ENCODE results near the gene GLP2R.
"Not testable (repeated sequence)": the region's sequence is repeated elsewhere in the genome, so short reads cannot be mapped to it uniquely, and the experiment has no call there.

The GLP2R gene

GRCh38 chr17:9825641-9826150, at the start of gene GLP2R:
TSS of gene GLP2R (plus strand) at chr17:9825924. CDS start at chr17:9826064, 140 bp downstream.
- no peak for FAIRE-seq

GRCh38 chr17:9776911-9777310, 48.8 kb upstream of the GLP2R start:
- no peak for FAIRE-seq

DNA sequence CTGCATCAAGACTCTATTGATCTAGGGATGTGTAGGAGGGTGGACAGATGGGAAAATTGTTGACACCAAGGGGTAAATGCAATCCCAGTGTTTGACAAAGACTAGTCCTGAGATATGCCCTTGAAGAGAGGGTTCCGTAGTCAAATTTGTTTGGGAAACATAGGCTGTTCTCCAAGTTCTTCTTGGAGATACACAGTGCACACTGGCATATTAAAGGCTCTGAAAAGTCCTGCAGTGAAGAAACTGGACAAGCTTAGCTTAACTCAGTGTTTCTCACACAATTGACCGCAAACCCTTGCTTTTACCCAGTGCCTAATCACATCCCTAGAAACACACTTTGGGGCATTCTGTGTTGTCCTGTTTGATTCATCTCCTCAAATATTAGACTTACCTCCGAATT, 45.2 kb upstream of the GLP2R start:
- no peak for FAIRE-seq

GRCh38 chr17:9783050-9783449, 42.7 kb upstream of the GLP2R start:
- no peak for FAIRE-seq

GRCh38 chr17:9783465-9783864, 42.3 kb upstream of the GLP2R start:
- not testable (repeated sequence) for FAIRE-seq

- no peak for FAIRE-seq
Observed at GRCh38 chr17:9784544-9784943, 41.2 kb upstream of the GLP2R start.

GRCh38 chr17:9788601-9789000, 37.1 kb upstream of the GLP2R start:
- FAIRE-seq, result no peak

DNA sequence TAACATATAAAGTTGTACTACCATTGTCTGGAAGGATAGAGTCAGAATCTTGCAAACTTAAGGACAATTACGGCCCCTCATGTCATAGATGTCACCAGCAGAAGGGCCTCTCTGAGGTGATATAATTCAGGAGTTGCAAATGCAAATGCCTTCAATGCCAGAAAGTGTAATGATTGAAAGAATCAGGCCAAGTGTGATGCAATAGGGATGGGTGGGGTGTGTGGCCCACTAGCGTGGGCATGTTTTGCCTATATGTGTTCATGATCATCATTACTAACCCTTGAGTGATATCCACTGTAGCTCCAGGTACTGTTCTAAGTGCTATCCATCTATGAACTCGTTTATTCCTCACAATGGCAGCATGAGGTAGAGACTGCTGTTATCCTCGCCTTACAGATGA, 35.4 kb upstream of the GLP2R start:
- no peak for FAIRE-seq

GRCh38 chr17:9790889-9791876, 34.5 kb upstream of the GLP2R start, which contains the start of gene DHRS7C:
TSS of gene DHRS7C (minus strand) at chr17:9791592. CDS start at chr17:9791284, 308 bp downstream.
- FAIRE-seq, result no peak

- no peak for FAIRE-seq
Observed at GRCh38 chr17:9792181-9792840, 33.4 kb upstream of the GLP2R start.

- no peak for FAIRE-seq
Observed at GRCh38 chr17:9798008-9798407, 27.7 kb upstream of the GLP2R start.

GRCh38 chr17:9798724-9799123, 27.0 kb upstream of the GLP2R start:
- FAIRE-seq, result no peak

- no peak for FAIRE-seq
Observed at GRCh38 chr17:9801505-9801904, 24.2 kb upstream of the GLP2R start.

DNA sequence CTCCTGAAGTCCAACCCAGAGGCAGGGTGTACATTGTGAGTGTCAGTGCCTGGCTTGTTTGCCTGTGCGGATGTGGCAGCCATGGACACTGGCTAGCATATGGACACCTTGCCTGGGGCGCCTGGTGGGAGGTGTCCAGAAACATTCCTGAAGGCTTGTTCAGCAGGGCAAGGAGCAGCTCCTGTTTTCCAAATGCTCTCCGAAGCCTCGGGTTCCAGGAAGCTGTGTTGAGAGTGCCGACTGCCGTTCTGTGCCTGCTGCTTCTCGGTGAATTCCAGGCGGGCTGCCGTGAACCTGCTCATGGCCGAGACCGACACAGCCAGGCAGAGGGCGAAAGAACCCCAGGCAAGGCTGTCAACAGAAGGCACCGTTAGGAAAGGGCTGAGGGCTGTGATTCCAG, 23.4 kb upstream of the GLP2R start:
- FAIRE-seq, result no peak

DNA sequence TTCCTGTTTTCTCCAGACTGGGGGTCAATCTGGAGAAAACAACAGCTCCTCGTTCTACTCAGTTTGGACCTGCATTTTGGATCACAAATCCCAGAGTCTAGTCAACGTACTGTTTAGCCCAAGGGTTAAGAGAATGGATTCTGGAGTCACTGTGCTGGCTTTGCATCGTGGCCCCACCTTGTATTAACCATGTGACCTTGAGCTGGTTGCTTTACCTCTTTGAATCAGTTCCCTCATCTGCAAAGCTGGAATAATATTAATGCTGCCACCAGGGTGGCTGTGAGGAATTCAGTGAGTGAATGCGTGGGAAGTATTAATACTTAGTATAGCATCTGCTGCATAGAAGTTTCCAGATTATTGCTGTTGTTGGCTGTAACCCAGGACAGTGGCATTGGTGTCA, 23.0 kb upstream of the GLP2R start:
- FAIRE-seq, result no peak

- FAIRE-seq, result no peak
Observed at GRCh38 chr17:9805769-9806168, 20.0 kb upstream of the GLP2R start.

DNA sequence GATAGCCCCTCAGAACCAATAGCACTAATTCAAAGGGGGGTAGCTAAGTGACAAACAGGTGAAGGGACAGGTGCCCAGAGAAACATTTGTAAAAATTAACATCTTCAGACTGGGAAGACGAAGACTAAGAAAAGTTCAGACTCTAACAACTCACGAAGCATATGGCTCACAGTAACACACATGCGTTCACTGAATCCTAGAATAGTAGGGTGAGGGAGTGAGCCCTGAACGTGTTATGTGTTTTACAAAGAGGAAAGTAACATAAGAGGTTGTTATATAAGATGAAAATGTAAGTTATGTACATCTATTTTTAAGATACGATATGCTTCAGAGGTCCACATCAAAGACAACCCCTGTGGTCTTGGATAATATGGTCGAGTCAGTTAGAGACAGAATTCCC, 19.0 kb upstream of the GLP2R start:
- FAIRE-seq, result no peak

DNA sequence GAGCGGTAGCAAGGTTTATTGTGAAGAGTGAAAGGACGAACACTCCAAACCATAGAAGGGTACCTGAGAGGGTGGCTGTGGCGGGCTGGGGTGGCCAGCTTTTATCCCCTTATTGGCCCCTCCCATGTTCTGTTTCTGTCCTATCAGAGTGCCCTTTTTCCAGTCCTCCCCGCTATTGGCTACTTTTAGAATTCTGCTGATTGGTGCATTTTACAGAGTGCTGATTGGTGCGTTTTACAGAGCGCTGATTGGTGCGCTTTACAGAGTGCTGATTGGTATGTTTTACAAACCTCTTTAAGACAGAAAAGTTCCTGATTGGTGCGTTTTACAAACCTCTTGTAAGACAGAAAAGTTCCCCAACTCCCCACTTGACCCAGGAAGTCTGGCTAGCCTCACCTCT, 16.3 kb upstream of the GLP2R start:
- FAIRE-seq, result no peak

- FAIRE-seq, result no peak
Observed at GRCh38 chr17:9810100-9810949, 15.4 kb upstream of the GLP2R start.

- no peak for FAIRE-seq
Observed at GRCh38 chr17:9811086-9811485, 14.6 kb upstream of the GLP2R start.

- no peak for FAIRE-seq
Observed at GRCh38 chr17:9811537-9811936, 14.2 kb upstream of the GLP2R start.

- FAIRE-seq, result no peak
Observed at GRCh38 chr17:9813166-9813565, 12.6 kb upstream of the GLP2R start.
